Measurements from ENCODE around the gene VPS13D.

DNA sequence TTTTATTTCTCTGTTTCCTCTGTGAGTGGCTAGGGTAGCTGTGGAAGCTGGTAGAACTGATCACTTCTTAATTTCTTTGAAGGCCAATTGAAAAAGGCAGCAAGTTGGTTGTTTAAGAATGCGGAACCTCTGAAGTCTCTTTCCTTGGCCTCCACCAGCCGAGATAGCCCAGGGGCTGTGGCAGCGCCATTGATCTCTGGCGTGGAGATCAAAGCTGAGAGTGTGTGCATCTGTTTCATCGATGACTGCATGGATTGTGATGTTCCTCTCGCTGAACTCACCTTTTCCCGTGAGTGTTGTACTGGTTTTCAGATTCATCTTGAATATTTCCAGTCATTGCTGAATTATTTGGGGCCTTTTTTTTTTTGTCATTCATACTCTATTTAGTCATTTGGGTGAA is 97.7 kb downstream of the VPS13D start:
- TF ChIP-seq, protein P1, sequence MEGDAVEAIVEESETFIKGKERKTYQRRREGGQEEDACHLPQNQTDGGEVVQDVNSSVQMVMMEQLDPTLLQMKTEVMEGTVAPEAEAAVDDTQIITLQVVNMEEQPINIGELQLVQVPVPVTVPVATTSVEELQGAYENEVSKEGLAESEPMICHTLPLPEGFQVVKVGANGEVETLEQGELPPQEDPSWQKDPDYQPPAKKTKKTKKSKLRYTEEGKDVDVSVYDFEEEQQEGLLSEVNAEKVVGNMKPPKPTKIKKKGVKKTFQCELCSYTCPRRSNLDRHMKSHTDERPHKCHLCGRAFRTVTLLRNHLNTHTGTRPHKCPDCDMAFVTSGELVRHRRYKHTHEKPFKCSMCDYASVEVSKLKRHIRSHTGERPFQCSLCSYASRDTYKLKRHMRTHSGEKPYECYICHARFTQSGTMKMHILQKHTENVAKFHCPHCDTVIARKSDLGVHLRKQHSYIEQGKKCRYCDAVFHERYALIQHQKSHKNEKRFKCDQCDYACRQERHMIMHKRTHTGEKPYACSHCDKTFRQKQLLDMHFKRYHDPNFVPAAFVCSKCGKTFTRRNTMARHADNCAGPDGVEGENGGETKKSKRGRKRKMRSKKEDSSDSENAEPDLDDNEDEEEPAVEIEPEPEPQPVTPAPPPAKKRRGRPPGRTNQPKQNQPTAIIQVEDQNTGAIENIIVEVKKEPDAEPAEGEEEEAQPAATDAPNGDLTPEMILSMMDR (IDR thresholded peaks at IDR 0.05): no peak
- no peak for TF ChIP-seq POLR2A (IDR thresholded peaks at IDR 0.05)

All from uterus (tissue), 2 donors.